Measurements from ENCODE around the gene RNF26.

The RNF26 gene

DNA sequence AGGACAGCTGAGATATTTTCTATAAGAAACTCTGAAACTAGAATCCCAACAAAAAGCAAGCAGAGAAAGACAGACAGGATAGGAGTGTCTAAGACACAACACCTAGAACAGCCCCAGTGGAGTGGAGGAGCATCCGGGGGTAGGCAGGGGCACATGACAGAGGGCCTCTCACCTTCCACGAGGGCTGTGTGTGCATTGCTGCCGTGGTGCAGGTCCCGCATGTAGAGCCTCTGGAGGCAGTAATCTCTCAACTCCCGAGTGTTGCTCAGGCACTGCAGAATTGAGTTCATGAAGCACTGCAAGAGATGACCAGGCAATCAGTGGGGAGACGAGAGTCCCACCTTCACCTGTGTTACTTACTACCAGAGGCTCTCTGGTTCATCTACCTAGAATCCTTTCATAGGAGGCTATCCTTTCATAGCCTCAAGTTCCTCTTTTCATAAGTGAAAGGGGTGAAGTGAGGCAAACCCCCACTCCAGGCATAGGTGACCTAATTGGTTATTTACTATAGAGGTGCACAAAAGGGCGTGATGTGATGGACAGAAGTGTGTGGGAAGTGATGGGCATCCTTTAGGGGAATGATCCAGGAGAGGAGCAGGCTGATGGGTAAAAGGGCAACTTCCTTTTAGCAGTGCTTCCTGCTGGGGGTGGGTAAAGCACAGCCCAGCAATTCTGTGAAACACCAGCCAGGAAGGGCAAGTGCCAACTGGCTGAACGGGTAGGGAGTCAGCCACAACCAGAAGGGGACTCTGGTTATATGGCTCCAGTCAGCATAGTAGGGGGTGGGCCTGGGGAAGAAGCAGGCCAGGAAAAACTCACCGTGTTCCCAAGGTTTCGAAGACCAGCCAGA lies 25.3 kb downstream of the RNF26 start:
- no peak for TF ChIP-seq Cebpa-rat (IDR thresholded peaks at IDR 0.05)
- H3K27ac ChIP-seq, result no peak overlapping the region
- peaks cover 17% of the 10 kb centered on the region for H3K36me3 ChIP-seq
- peaks cover 63% of the 10 kb centered on the region for H3K4me1 ChIP-seq
- H3K27me3 ChIP-seq, result peaks cover 19% of the 10 kb centered on the region
- H3K4me2 ChIP-seq, result peak overlapping the region; percentile 83
- no peak overlapping the region for H3K9ac ChIP-seq
- H3K9me3 ChIP-seq, result no peaks in the 10 kb centered on the region
- H4K20me1 ChIP-seq, result 0 out of 2 replicates have a peak, but pooled peaks cover 8% of the 10 kb centered on the region
- no peak overlapping the region for H3K4me3 ChIP-seq

DNA sequence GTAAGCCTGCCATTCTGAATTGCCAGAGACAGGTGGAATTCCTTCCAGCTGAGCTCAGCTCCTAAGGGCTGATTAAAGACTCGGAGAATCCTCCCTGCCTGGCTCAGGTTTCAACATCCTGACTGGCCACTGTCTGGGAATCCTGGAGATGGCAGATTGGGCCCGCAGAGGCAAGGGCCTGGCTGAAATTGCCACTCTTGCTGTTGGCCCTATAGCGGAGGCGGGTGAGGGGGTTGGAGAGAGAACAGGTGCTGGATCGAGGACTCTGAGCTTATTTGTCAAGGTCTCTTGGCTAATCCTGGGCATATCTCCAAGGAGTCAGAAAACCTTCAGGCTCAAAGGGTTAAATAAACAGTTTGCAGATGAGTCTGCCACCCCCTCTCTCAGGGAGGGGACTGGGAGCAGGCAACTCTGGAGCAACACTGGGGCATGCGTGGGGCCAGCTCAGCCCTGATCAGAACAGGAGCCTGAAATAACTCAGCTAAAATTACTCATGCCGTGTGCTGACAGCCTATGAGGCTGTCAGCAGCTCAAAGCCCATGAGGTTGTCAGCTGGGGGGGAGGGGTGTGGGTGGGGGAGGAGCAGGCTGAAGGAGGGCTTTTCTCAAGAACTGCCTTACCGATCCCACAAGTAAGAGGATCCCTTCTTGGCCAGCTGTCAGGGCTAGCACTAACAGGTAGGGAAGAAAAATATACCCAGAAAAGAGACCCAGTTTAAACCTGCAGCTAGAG lies 26.9 kb downstream of the RNF26 start:
- H3K27me3 ChIP-seq, result peaks cover 22% of the 10 kb centered on the region
- no peak for TF ChIP-seq Cebpa-rat (IDR thresholded peaks at IDR 0.05)
- peaks cover 17% of the 10 kb centered on the region for H3K36me3 ChIP-seq
- H3K4me1 ChIP-seq, result peaks cover 76% of the 10 kb centered on the region
- no peak overlapping the region for H3K27ac ChIP-seq
- peak overlapping the region; percentile 83 for H3K4me2 ChIP-seq
- H4K20me1 ChIP-seq, result 0 out of 2 replicates have a peak, but pooled peaks cover 8% of the 10 kb centered on the region
- 0 out of 2 replicates have a peak overlapping the region, but pooled peaks have one; percentile 36 for H3K4me3 ChIP-seq
- H3K9ac ChIP-seq, result peak overlapping the region; percentile 63; the same call in 1 of the 2 replicates
- no peaks in the 10 kb centered on the region for H3K9me3 ChIP-seq

DNA sequence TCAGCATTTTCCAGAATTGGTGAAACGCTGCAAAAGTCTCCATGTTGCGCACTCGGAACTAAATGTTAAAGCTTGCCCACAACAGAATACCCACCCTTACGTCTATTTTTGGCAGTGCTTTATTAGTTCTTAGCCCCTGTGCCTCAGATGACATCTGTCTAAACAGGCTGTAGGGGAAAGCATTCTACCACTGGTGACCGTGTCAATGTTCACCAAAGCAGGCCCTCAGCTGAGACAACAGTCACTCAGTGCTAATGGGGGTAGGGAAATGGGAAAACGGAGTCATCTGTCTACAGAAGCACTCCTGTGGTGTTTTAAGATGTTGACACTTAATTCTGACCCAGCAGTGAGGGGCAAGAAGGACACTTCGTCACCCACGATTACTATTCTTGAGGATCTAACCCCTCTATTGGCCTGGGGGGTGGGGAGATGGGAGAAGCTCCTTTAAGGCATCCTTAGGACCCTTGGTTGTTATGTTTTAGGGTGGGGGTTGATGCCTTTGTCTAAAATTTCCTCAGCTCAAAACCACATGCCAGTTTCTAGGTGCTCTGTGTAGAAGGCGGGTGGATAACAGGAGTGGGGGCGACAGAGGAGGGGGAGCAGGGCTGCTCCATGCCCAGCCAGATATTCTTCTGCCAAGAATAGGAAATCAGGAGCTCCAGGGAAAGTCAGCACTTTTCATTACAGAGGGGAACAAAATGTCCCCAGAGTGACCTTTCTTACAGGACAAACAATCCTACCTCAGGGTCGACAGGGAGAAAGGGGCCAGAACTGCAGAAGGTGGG lies 27.8 kb downstream of the RNF26 start:
- peak overlapping the region; percentile 24; the same call in 1 of the 2 replicates for H3K9ac ChIP-seq
- peaks cover 80% of the 10 kb centered on the region for H3K4me1 ChIP-seq
- H3K9me3 ChIP-seq, result no peaks in the 10 kb centered on the region
- peak overlapping the region; percentile 83 for H3K4me2 ChIP-seq
- peaks cover 17% of the 10 kb centered on the region for H3K36me3 ChIP-seq
- TF ChIP-seq Cebpa-rat (IDR thresholded peaks at IDR 0.05), result no peak
- H3K27ac ChIP-seq, result no peak overlapping the region
- H4K20me1 ChIP-seq, result 0 out of 2 replicates have a peak, but pooled peaks cover 8% of the 10 kb centered on the region
- H3K27me3 ChIP-seq, result peaks cover 22% of the 10 kb centered on the region
- H3K4me3 ChIP-seq, result no peak overlapping the region

DNA sequence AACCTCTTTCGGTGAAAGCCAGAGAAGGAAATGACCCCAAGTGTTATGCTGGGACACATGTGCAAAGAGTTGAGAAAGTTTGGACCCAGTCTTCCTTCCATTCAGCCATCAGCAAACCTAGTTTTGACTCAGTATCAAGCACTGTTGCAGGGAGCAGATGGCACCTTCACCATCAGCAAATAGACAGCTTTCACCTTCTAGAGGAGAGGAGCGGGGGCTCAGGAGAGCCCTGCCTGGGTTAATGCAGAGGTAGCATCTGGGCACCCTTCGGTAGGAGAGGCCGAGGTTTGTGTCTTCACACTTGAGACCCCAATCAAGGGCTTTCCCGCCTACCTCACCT lies 28.4 kb downstream of the RNF26 start:
- peaks cover 22% of the 10 kb centered on the region for H3K27me3 ChIP-seq
- H3K4me1 ChIP-seq, result peaks cover 84% of the 10 kb centered on the region
- H3K4me2 ChIP-seq, result peak overlapping the region; percentile 83
- no peak overlapping the region for H3K9ac ChIP-seq
- TF ChIP-seq Cebpa-rat (IDR thresholded peaks at IDR 0.05), result no peak
- H3K27ac ChIP-seq, result no peak overlapping the region
- 0 out of 2 replicates have a peak, but pooled peaks cover 8% of the 10 kb centered on the region for H4K20me1 ChIP-seq
- H3K36me3 ChIP-seq, result peaks cover 14% of the 10 kb centered on the region
- no peaks in the 10 kb centered on the region for H3K9me3 ChIP-seq
- H3K4me3 ChIP-seq, result peak overlapping the region; percentile 64

DNA sequence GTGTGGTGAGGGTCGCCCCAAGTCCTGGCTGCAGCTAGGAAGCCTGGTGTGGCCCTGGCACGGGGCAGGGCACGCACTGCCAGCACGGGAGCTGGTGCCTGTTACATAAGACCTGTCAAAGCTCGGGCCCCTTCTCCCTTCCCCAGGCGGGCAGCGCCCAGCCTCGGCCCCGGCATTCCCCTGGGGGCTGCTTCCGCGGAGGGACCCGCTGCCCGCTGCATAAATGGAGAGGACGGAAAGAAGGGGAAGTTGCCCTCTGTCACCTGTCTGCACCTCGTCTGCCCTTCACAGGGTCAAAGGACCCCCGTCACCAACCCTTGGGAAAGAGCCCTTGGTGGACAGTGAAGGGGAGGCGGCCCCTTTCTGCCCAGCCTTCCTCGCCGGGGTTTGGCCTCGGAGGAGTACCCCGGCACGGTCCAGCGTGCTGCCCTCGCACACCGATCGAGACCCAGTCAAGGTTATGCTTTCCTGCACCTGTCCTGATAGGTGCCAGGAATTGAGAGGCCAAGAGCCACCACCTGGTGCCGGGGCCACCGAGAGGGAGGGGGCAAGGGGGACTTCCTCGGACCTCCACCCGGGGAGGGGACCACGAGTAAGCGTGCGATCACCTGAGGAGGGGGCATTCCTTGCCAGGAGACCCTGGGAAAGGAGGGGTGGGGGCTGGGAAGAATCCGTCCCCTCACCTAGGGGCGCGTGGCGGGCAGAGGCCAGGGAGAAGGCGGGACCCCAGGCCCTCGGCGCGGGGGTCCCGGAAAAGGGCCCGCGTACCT lies 28.9 kb downstream of the RNF26 start:
- TF ChIP-seq Cebpa-rat (IDR thresholded peaks at IDR 0.05), result no peak
- Histone ChIP-seq H4K20me1 (0 out of 2 replicates have a peak, but pooled peaks cover 8% of the 10 kb centered on the region), H3K4me1 (peaks cover 84% of the 10 kb centered on the region), H3K27ac (no peak overlapping the region), H3K27me3 (peaks cover 22% of the 10 kb centered on the region), H3K4me2 (peak overlapping the region; percentile 83), H3K9me3 (no peaks in the 10 kb centered on the region), H3K36me3 (peaks cover 8% of the 10 kb centered on the region), H3K9ac (no peak overlapping the region; the same call in 1 of the 2 replicates), H3K4me3 (peak overlapping the region; percentile 64)

DNA sequence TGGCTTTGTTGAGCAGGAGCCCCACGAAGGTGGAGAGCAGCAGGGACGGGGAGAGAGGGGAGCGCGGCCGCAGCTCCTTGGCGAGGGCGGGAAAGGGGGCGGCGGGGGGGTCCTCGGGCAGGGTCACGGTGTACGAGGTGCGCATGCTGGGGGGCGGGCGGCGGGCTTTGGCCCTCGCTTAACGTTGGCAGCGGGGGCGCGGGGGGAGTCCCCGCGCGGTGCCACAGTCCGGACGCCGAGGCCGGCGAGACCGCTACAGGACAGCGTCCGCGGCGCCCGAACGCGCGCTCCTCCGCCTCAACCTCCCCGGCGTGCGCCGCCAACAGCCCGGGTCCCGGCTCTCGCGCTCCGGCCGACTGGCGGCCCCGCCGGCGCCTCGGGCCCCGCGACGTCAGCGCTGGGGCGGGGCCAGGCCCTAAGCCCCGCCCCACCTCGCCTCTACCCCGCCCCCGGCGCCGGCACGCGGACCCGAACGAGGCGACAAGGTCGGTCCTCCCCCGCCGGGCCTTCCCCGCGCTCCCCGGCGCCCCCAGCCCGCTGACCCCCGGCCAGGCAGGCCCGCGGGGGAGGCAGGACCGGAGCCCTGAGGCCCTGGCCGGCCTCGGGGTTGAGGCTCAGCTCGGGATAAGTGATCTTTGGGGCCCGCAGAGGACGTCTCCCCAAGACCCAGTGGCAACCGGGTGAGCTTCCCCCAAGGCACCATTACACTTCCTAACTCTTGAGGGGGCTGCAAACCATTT lies 29.7 kb downstream of the RNF26 start:
- Histone ChIP-seq H3K36me3 (peaks cover under 1% of the 10 kb centered on the region; the same call in 1 of the 2 replicates), H3K4me1 (peaks cover 89% of the 10 kb centered on the region), H3K9me3 (no peaks in the 10 kb centered on the region), H3K27ac (0 out of 2 replicates have a peak overlapping the region, but pooled peaks have one; percentile 35), H3K9ac (no peak overlapping the region; the same call in 1 of the 2 replicates), H3K4me2 (peak overlapping the region; percentile 83), H4K20me1 (0 out of 2 replicates have a peak, but pooled peaks cover 8% of the 10 kb centered on the region), H3K27me3 (peaks cover 22% of the 10 kb centered on the region), H3K4me3 (peak overlapping the region; percentile 64)
- no peak for TF ChIP-seq Cebpa-rat (IDR thresholded peaks at IDR 0.05)

DNA sequence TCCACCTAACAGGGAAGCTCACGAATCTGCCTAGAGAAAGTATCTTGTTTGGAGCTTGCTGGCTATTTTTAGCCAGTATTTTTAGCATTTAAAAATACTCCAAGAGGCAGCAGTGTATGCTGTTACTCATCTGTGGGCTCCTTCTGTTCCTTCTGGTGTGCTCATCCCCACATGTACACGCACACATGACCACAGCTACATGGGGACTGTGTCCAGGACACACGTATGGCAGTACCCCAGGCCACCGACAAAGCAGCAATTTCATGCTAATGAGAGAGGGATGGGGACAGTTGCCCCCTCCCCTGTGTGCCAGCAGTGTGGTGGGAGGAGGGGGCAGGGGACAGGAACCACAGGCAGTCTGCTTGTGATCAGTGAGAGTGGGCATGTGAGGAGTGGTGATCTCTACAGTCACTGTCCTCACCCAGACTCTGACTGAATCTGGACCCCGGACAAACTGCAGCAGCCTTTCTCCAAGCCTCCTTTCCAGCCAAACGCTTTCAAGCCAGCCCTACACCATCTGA lies 30.8 kb downstream of the RNF26 start:
- no peak overlapping the region for H3K9ac ChIP-seq
- no peaks in the 10 kb centered on the region for H3K9me3 ChIP-seq
- H3K27ac ChIP-seq, result no peak overlapping the region
- TF ChIP-seq Cebpa-rat (IDR thresholded peaks at IDR 0.05), result no peak
- peak overlapping the region; percentile 83 for H3K4me2 ChIP-seq
- no peaks in the 10 kb centered on the region for H3K36me3 ChIP-seq
- H3K4me3 ChIP-seq, result no peak overlapping the region
- peaks cover 88% of the 10 kb centered on the region for H3K4me1 ChIP-seq
- H3K27me3 ChIP-seq, result peaks cover 22% of the 10 kb centered on the region
- 0 out of 2 replicates have a peak, but pooled peaks cover 8% of the 10 kb centered on the region for H4K20me1 ChIP-seq
